Osteocyte (in vitro differentiated cells): Measurements from ENCODE around the gene NOP9. TPM values are rescaled to one million over a fixed set of nuclear protein-coding genes. Genes with fewer than 3 reads are reported as not detected.

ENCODE experiments used
- DNase-seq: peaks from one replicate; pipeline ENCODE4 v3.0.0; 2021; ENCODE audit warnings: mixed read lengths; ENCODE audit not compliant: unreplicated experiment; ENCODE audit errors: extremely low spot score
- H3K27ac Mint-ChIP-seq: one replicate; pipeline ENCODE4 v1.8.0; 2021; ENCODE audit warnings: mild to moderate bottlenecking, mixed read lengths; ENCODE audit not compliant: unreplicated experiment
- H3K27me3 Mint-ChIP-seq: one replicate; pipeline ENCODE4 v1.8.0; 2021; ENCODE audit warnings: mixed read lengths; ENCODE audit not compliant: unreplicated experiment
- H3K36me3 Mint-ChIP-seq: one replicate; pipeline ENCODE4 v1.8.0; 2021; ENCODE audit warnings: mixed read lengths; ENCODE audit not compliant: unreplicated experiment
- H3K4me1 Mint-ChIP-seq: one replicate; pipeline ENCODE4 v1.8.0; 2021; ENCODE audit warnings: mixed read lengths; ENCODE audit not compliant: unreplicated experiment
- H3K4me3 Mint-ChIP-seq: one replicate; pipeline ENCODE4 v1.8.0; 2021; ENCODE audit warnings: mild to moderate bottlenecking, moderate library complexity, mixed read lengths; ENCODE audit not compliant: unreplicated experiment
- H3K9me3 Mint-ChIP-seq: one replicate; pipeline ENCODE4 v1.8.0; 2021; ENCODE audit warnings: mixed read lengths; ENCODE audit not compliant: unreplicated experiment
- total RNA-seq: library from RNA; stranded (reverse); gene quantifications from 2 replicates; pipeline ENCODE4 v1.2.1, GENCODE V29; 2021
- TF ChIP-seq, protein P1 (sequence below): fragments of 200-600 bp; sonication (generic); IDR thresholded peaks from 2 replicates; pipeline ENCODE4 v1.5.0; 2021; ENCODE audit warnings: antibody characterized with exemption, mild to moderate bottlenecking, moderate library complexity

NOP9 gene
- total RNA-seq, 1 donor from 2014 or later, result 28.2 TPM

DNA sequence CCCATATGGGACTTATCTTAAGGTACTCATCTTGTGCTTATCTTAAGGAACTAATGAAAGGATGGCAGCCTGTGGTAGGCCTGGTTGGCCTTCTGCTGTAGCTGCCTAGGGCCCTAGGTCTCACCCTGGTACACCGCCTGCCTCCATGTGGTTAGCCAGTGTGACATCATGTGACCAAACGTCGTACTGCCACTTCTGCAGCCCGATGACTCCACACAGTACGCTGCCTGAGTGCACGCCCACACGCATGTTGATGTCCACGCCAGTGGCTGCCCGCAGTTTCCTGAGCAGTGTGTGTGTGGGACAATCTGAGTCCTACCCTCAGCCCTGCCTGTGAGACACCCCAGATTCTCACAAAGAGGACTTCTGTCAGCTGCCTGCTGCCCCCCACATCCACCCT is 30.1 kb downstream of the NOP9 start:
- DNase-seq, result no peak
- H3K27me3 Mint-ChIP-seq, result no peaks in the 10 kb centered on the region
- no peak overlapping the region for H3K27ac Mint-ChIP-seq
- TF ChIP-seq, protein P1, sequence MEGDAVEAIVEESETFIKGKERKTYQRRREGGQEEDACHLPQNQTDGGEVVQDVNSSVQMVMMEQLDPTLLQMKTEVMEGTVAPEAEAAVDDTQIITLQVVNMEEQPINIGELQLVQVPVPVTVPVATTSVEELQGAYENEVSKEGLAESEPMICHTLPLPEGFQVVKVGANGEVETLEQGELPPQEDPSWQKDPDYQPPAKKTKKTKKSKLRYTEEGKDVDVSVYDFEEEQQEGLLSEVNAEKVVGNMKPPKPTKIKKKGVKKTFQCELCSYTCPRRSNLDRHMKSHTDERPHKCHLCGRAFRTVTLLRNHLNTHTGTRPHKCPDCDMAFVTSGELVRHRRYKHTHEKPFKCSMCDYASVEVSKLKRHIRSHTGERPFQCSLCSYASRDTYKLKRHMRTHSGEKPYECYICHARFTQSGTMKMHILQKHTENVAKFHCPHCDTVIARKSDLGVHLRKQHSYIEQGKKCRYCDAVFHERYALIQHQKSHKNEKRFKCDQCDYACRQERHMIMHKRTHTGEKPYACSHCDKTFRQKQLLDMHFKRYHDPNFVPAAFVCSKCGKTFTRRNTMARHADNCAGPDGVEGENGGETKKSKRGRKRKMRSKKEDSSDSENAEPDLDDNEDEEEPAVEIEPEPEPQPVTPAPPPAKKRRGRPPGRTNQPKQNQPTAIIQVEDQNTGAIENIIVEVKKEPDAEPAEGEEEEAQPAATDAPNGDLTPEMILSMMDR, result no peak
- no peaks in the 10 kb centered on the region for H3K9me3 Mint-ChIP-seq
- peaks cover 19% of the 10 kb centered on the region for H3K4me1 Mint-ChIP-seq
- H3K4me3 Mint-ChIP-seq, result no peak overlapping the region
- H3K36me3 Mint-ChIP-seq, result no peaks in the 10 kb centered on the region

DNA sequence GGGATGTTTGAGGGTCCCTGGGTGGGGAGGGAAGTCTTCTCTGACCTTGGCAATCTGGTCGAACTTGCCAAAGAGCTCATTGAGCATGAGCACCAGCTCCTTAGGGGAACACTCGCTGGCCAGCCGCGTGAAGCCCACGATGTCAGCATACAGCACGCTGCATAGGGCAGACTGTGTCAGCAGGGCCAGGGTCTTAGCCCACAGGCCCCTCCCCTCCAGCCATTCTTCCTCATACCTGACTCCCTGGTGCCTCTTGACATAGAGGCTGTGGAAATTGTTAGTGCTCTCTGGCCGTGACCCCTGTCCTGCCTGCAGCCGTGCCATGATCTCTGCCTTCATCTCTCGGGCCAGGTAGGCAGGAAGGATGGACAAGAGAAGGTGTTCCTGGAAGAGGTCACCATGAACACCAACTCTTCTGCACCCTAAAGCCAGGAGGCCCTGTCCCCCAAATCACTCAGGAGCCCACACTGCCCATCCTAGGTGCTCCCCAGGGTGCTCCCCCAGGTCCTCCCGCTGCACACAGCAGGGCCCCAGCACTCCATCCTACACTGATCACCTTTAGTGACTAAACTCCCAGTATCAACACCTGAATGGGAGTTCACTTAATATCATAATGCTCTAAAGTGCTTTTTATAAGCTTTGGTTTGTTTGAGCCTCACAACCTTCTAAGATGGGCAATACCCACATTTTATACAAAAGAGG is 31.5 kb downstream of the NOP9 start:
- Mint-ChIP-seq H3K36me3 (no peaks in the 10 kb centered on the region), H3K27ac (no peak overlapping the region), H3K27me3 (no peaks in the 10 kb centered on the region), H3K9me3 (no peaks in the 10 kb centered on the region), H3K4me3 (no peak overlapping the region), H3K4me1 (peaks cover 32% of the 10 kb centered on the region)
- no peak for DNase-seq
- TF ChIP-seq, protein P1, result no peak

DNA sequence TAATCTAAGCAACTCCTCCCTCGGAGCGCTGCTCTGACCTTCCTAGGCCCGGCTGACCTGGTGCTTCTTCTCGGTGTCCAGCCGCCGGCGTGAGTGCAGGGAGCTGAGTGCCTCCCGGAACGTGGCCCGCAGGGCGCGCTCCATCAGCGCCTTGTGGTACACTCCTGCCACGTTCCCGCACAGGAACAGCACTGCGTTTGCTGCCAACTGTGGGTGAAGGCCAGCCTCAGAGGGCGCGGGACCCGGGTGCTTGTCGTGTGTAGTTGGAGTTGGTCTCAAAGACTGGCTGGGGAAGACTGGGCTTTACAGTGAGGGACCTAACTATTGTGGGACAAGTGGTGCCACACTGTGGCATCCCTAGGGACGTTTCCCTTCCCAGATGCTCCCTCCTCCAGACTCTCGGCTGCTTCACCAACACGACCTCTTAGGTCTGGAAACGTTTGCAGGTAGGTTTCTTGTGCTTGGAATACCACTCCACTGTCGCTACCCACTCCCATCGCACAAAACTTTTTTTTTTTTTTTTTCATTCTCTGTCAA is 32.1 kb downstream of the NOP9 start:
- DNase-seq, result no peak
- Mint-ChIP-seq H3K27ac (no peak overlapping the region), H3K4me1 (peaks cover 38% of the 10 kb centered on the region), H3K27me3 (no peaks in the 10 kb centered on the region), H3K9me3 (no peaks in the 10 kb centered on the region), H3K4me3 (no peak overlapping the region), H3K36me3 (no peaks in the 10 kb centered on the region)
- TF ChIP-seq, protein P1, result no peak

DNA sequence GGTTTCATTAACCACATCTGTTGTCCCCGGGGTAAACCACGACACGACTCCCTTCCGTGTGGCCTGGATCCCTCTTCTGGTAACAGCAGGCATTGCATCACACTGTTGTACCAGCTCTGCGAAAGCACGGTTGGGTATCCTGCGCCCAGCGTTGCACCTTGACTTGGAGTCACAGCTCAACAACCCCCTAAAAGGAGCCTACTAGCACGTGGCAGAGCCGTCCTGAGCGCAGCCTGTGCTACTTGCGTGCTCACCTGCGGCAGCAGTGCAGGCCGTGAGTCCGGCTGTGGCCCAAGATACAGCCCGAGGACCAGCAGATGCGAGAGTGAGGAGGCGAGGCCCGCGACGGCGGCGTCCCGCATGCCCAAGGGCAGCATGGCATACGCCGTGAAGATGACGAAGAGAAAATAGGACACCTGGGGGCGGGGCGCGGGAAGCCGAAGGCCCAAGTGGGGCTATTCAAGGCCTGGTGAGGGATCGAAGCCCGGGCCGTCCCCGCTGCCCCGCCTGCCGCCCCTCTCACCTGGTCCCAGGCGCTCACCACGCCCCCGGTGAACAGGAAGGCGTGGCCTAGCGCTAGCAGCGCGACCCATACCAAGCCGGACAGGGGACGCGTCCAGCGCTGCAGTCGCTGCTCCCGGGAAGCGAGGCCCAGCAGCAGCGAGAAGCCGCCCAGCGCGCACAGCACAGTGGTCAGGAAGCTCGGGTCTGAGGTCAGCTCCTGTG is 32.8 kb downstream of the NOP9 start:
- peak overlapping the region; percentile 52 for H3K27ac Mint-ChIP-seq

More for the DNA sequence above, 32.8 kb downstream of the NOP9 start:
- Mint-ChIP-seq H3K9me3 (no peaks in the 10 kb centered on the region), H3K4me3 (peak overlapping the region; percentile 47), H3K27me3 (no peaks in the 10 kb centered on the region), H3K36me3 (no peaks in the 10 kb centered on the region), H3K4me1 (peaks cover 38% of the 10 kb centered on the region)
- TF ChIP-seq, protein P1, result peak; percentile 66
- no peak for DNase-seq
